Measurements from ENCODE around the gene CDH12. TPM values are rescaled to one million over a fixed set of nuclear protein-coding genes. Genes with fewer than 3 reads are reported as not detected.

Gene CDH12
- total RNA-seq, 1 experiment from 2014 or later = not detected

DNA sequence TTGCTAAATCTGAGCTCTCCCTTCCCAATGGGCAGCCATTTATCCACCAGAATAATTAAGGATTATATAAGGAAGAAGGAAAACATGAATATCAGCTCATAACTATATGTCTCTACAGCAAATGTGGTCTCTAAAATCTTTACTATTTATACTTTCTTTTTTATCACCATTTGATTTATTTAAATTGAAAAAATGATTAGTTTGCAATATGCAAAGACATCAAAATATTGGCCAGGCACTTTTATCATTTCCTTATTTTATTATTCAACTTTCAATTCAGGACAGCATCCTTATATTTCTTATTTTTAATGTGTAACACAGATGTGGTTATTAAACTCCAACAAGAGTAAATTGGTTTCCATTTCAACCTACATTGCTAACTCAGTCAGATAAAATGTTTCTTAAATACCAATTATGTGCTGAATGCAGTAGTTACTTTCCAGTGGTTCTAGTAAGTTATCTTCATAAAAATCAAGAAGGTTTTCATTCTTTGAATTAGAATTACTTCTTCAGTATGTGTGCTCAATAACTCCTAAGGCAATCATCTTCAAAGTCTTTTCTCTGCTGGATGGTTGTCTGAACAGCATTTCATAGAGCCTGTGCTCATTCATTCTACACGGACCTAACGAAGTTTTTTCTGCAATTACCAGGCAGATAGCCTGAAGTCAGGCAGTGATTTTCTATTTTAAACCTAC lies 1148.0 kb downstream of the CDH12 start:
- no peak overlapping the region for H3K23ac ChIP-seq (ENCODE audit: insufficient read length, low read depth, low read length)
- H2BK5ac ChIP-seq (ENCODE audit: insufficient read length, low read length) = no peak overlapping the region
- no peaks in the 10 kb centered on the region for H3K23me2 ChIP-seq (ENCODE audit: insufficient read length, low read depth, low read length, poor library complexity, severe bottlenecking)
- H3K18ac ChIP-seq (ENCODE audit: insufficient read length, low read depth, low read length) = no peak overlapping the region
- no peak overlapping the region for H2BK20ac ChIP-seq (ENCODE audit: low read depth, low read length, poor library complexity, severe bottlenecking)
- H3K14ac ChIP-seq (ENCODE audit: insufficient read depth, low read length) = no peak overlapping the region
- no peak for DNase-seq
- H4K20me1 ChIP-seq (ENCODE audit: control insufficient read depth, insufficient read depth, insufficient read length) = no peaks in the 10 kb centered on the region
- no peak overlapping the region for H4K91ac ChIP-seq (ENCODE audit: insufficient read length, low read depth, low read length)
- H2BK15ac ChIP-seq (ENCODE audit: low read depth, low read length) = no peak overlapping the region
- H2AFZ ChIP-seq (ENCODE audit: low read length) = no peak overlapping the region
- no peak overlapping the region for H3K56ac ChIP-seq (ENCODE audit: insufficient read length, low read depth, low read length)
- H3K27ac ChIP-seq (ENCODE audit: insufficient read length, low read depth, low read length) = no peak overlapping the region
- H3K27me3 ChIP-seq (ENCODE audit: insufficient read depth, low read length) = no peaks in the 10 kb centered on the region
- H4K8ac ChIP-seq (replicated peaks; ENCODE audit: insufficient read length, low read depth, low read length) = no peak overlapping the region
- H3K9ac ChIP-seq (ENCODE audit: extremely low read depth, insufficient read length, low read length) = no peak overlapping the region
- H4K5ac ChIP-seq (ENCODE audit: insufficient read length, low read depth, low read length) = no peak overlapping the region
- H3T11ph ChIP-seq (ENCODE audit: low read length) = no peak overlapping the region
- no peak overlapping the region for H3K4me3 Mint-ChIP-seq
- H3K4me1 ChIP-seq (ENCODE audit: insufficient read depth, low read length) = no peaks in the 10 kb centered on the region
- H3K4me1 Mint-ChIP-seq = peaks cover 0 to 3% of the 10 kb centered on the region in 2 experiments; a peak in 1 of 4 replicates
- peaks cover 2% of the 10 kb centered on the region; the same call in 1 of the 2 replicates for H3K27me3 Mint-ChIP-seq (ENCODE audit: low read depth)
- no peak overlapping the region for H3K27ac Mint-ChIP-seq
- H2BK120ac ChIP-seq (ENCODE audit: low read depth, low read length, poor library complexity, severe bottlenecking) = no peak overlapping the region
- H3K79me2 ChIP-seq (ENCODE audit: insufficient read depth, low read length) = no peaks in the 10 kb centered on the region
- TF ChIP-seq, protein P1, sequence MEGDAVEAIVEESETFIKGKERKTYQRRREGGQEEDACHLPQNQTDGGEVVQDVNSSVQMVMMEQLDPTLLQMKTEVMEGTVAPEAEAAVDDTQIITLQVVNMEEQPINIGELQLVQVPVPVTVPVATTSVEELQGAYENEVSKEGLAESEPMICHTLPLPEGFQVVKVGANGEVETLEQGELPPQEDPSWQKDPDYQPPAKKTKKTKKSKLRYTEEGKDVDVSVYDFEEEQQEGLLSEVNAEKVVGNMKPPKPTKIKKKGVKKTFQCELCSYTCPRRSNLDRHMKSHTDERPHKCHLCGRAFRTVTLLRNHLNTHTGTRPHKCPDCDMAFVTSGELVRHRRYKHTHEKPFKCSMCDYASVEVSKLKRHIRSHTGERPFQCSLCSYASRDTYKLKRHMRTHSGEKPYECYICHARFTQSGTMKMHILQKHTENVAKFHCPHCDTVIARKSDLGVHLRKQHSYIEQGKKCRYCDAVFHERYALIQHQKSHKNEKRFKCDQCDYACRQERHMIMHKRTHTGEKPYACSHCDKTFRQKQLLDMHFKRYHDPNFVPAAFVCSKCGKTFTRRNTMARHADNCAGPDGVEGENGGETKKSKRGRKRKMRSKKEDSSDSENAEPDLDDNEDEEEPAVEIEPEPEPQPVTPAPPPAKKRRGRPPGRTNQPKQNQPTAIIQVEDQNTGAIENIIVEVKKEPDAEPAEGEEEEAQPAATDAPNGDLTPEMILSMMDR (conservative IDR thresholded peaks at IDR 0.05) = no peak
- H3K4me2 ChIP-seq (ENCODE audit: insufficient read depth, insufficient read length, low read length) = no peak overlapping the region
- H3K9me3 ChIP-seq (ENCODE audit: control insufficient read depth, low read depth, low read length) = no peaks in the 10 kb centered on the region
- no CpG with 5 or more reads among the region's 2 CpGs for WGBS (ENCODE audit: extremely low coverage, insufficient read length, low lambda C conversion rate)
- H3K4ac ChIP-seq (ENCODE audit: low read depth, low read length) = no peak overlapping the region
- H3K79me1 ChIP-seq (ENCODE audit: insufficient read depth, low read depth, low read length, poor library complexity, severe bottlenecking) = no peaks in the 10 kb centered on the region
- no peaks in the 10 kb centered on the region for H3K9me3 Mint-ChIP-seq
- no peaks in the 10 kb centered on the region for H3K36me3 Mint-ChIP-seq (ENCODE audit: insufficient read depth in 1 of 3, low read depth in 3 of 3)
- H2AK5ac ChIP-seq (ENCODE audit: insufficient read length, low read length) = no peak overlapping the region
- H2BK12ac ChIP-seq (ENCODE audit: insufficient read length, low read depth, low read length) = no peak overlapping the region
